HG03060 (cell line): ENCODE measurements around the gene SIAE.

Experiments
- ATAC-seq: cut with Tn5 transposase; IDR thresholded peaks from one replicate; pipeline ENCODE4 v1.9.1; 2021; ENCODE audit warnings: low read depth, moderate number of reproducible peaks; ENCODE audit not compliant: unreplicated experiment

SIAE gene

GRCh38 chr11:124669193-124669592 is 4.3 kb downstream of the SIAE start:
- ATAC-seq = no peak

- ATAC-seq = no peak
These were observed 5.9 kb downstream of the SIAE start for GRCh38 chr11:124667601-124668000.

- ATAC-seq = no peak
These were observed 9.7 kb downstream of the SIAE start for GRCh38 chr11:124663861-124664260.

GRCh38 chr11:124662106-124662505 is 11.4 kb downstream of the SIAE start:
- ATAC-seq = no peak

- no peak for ATAC-seq
These were observed 12.0 kb downstream of the SIAE start for GRCh38 chr11:124661553-124661952.

GRCh38 chr11:124658986-124659385 is 14.6 kb downstream of the SIAE start:
- no peak for ATAC-seq

GRCh38 chr11:124658501-124658900 is 15.0 kb downstream of the SIAE start:
- no peak for ATAC-seq

- ATAC-seq = no peak
These were observed 15.6 kb downstream of the SIAE start for GRCh38 chr11:124657904-124658303.

GRCh38 chr11:124656774-124657630 is 16.5 kb downstream of the SIAE start:
- ATAC-seq = no peak

- ATAC-seq = no peak
These were observed 24.9 kb downstream of the SIAE start for GRCh38 chr11:124648610-124649009.

GRCh38 chr11:124646148-124646547 is 27.4 kb downstream of the SIAE start:
- no peak for ATAC-seq

GRCh38 chr11:124644426-124645280 is 28.9 kb downstream of the SIAE start:
- ATAC-seq = no peak

- ATAC-seq = no peak
These were observed 29.7 kb downstream of the SIAE start for GRCh38 chr11:124643605-124644425.

GRCh38 chr11:124643042-124643604 is 30.4 kb downstream of the SIAE start:
- no peak for ATAC-seq

- no peak for ATAC-seq
These were observed 30.9 kb downstream of the SIAE start for GRCh38 chr11:124642628-124643027.

GRCh38 chr11:124640666-124641065 is 32.9 kb downstream of the SIAE start:
- no peak for ATAC-seq

- ATAC-seq = no peak
These were observed 34.4 kb downstream of the SIAE start for GRCh38 chr11:124639186-124639585.

GRCh38 chr11:124638500-124638899 is 35.0 kb downstream of the SIAE start:
- no peak for ATAC-seq

- no peak for ATAC-seq
These were observed 37.6 kb downstream of the SIAE start for GRCh38 chr11:124635932-124636331.

GRCh38 chr11:124633355-124633754 is 40.2 kb downstream of the SIAE start:
- no peak for ATAC-seq
